ENCODE data around the gene RGPD3. TPM values are rescaled to one million over a fixed set of nuclear protein-coding genes. Genes with fewer than 3 reads are reported as not detected.
A peak's percentile ranks its signal among the peaks of the same experiment; 100 is the strongest.
"Not testable (repeated sequence)": the region's sequence is repeated elsewhere in the genome, so short reads cannot be mapped to it uniquely, and the experiment has no call there.

RGPD3 gene
- not detected for total RNA-seq
- long read RNA-seq = 0 reads

- intact Hi-C loops (cut with micrococcal nuclease); H3K27ac ChIP-seq (replicated peaks); H3K4me3 ChIP-seq; DNase-seq; H3K4me1 ChIP-seq; H3K27me3 ChIP-seq (ENCODE audit: low read depth); H3K36me3 ChIP-seq; H3K9me3 ChIP-seq (replicated peaks): not testable (repeated sequence)
Measured at GRCh38 chr2:106468107-106468506, at the start of gene RGPD3. Gene RGPD3, minus strand, starts transcription at chr2:106468413. Its CDS starts 125 bp downstream, at chr2:106468288.

- H3K27ac ChIP-seq (replicated peaks) = no peak overlapping the region
- no peaks in the 10 kb centered on the region for H3K36me3 ChIP-seq
- H3K27me3 ChIP-seq (ENCODE audit: low read depth) = no peaks in the 10 kb centered on the region
- H3K4me1 ChIP-seq = no peaks in the 10 kb centered on the region
- no peak for DNase-seq
- no peaks in the 10 kb centered on the region for H3K9me3 ChIP-seq (replicated peaks)
- no peak for TF ChIP-seq CTCF (IDR thresholded peaks at IDR 0.05; ENCODE audit: borderline replicate concordance)
- intact Hi-C loops (cut with micrococcal nuclease) = no loop called here
- H3K4me3 ChIP-seq = no peak overlapping the region
Measured at GRCh38 chr2:106517329-106517728, 49.1 kb upstream of the RGPD3 start.

- Histone ChIP-seq H3K4me1 (no peaks in the 10 kb centered on the region), H3K27ac (replicated peaks) (no peak overlapping the region)
- no peak for TF ChIP-seq CTCF (IDR thresholded peaks at IDR 0.05; ENCODE audit: borderline replicate concordance)
Measured at GRCh38 chr2:106516864-106517263, 48.7 kb upstream of the RGPD3 start.

GRCh38 chr2:106516436-106516835 is 48.2 kb upstream of the RGPD3 start:
- no peaks in the 10 kb centered on the region for H3K36me3 ChIP-seq
- H3K4me3 ChIP-seq = no peak overlapping the region
- no peaks in the 10 kb centered on the region for H3K4me1 ChIP-seq
- no peaks in the 10 kb centered on the region for H3K27me3 ChIP-seq (ENCODE audit: low read depth)
- no peak overlapping the region for H3K27ac ChIP-seq (replicated peaks)
- DNase-seq = no peak
- intact Hi-C loops (cut with micrococcal nuclease) = no loop called here
- no peaks in the 10 kb centered on the region for H3K9me3 ChIP-seq (replicated peaks)
- TF ChIP-seq CTCF (IDR thresholded peaks at IDR 0.05; ENCODE audit: borderline replicate concordance) = no peak

More at GRCh38 chr2:106516864-106517263, 48.7 kb upstream of the RGPD3 start:
- H3K27me3 ChIP-seq (ENCODE audit: low read depth) = no peaks in the 10 kb centered on the region
- H3K9me3 ChIP-seq (replicated peaks) = no peaks in the 10 kb centered on the region
- no peak overlapping the region for H3K4me3 ChIP-seq
- intact Hi-C loops (cut with micrococcal nuclease) = no loop called here
- no peaks in the 10 kb centered on the region for H3K36me3 ChIP-seq
- no peak for DNase-seq

GRCh38 chr2:106514827-106515226 is 46.6 kb upstream of the RGPD3 start:
- H3K27me3 ChIP-seq (ENCODE audit: low read depth); DNase-seq; H3K9me3 ChIP-seq (replicated peaks); intact Hi-C loops (cut with micrococcal nuclease); H3K4me3 ChIP-seq; H3K4me1 ChIP-seq; H3K36me3 ChIP-seq; H3K27ac ChIP-seq (replicated peaks): not testable (repeated sequence)

GRCh38 chr2:106513391-106513790 is 45.2 kb upstream of the RGPD3 start:
- DNase-seq; H3K4me1 ChIP-seq; H3K36me3 ChIP-seq; H3K27ac ChIP-seq (replicated peaks); intact Hi-C loops (cut with micrococcal nuclease); H3K9me3 ChIP-seq (replicated peaks); H3K27me3 ChIP-seq (ENCODE audit: low read depth); H3K4me3 ChIP-seq: not testable (repeated sequence)

- H3K27me3 ChIP-seq (ENCODE audit: low read depth); H3K9me3 ChIP-seq (replicated peaks); intact Hi-C loops (cut with micrococcal nuclease); DNase-seq; H3K4me1 ChIP-seq; H3K4me3 ChIP-seq; H3K36me3 ChIP-seq: not testable (repeated sequence)
- H3K27ac ChIP-seq (replicated peaks) = peak overlapping the region; percentile 50
Measured at GRCh38 chr2:106511934-106512333, 43.7 kb upstream of the RGPD3 start.

- peak overlapping the region; percentile 50 for H3K27ac ChIP-seq (replicated peaks)
- DNase-seq = peak; percentile 43
- H3K27me3 ChIP-seq (ENCODE audit: low read depth); intact Hi-C loops (cut with micrococcal nuclease); H3K4me3 ChIP-seq; H3K4me1 ChIP-seq; H3K9me3 ChIP-seq (replicated peaks); H3K36me3 ChIP-seq: not testable (repeated sequence)
Measured at GRCh38 chr2:106511476-106511901, 43.3 kb upstream of the RGPD3 start.

- intact Hi-C loops (cut with micrococcal nuclease); H3K27me3 ChIP-seq (ENCODE audit: low read depth); H3K4me1 ChIP-seq; DNase-seq; H3K36me3 ChIP-seq; H3K9me3 ChIP-seq (replicated peaks); H3K27ac ChIP-seq (replicated peaks); H3K4me3 ChIP-seq: not testable (repeated sequence)
Measured at GRCh38 chr2:106510791-106511190, 42.6 kb upstream of the RGPD3 start.

- H3K27ac ChIP-seq (replicated peaks); intact Hi-C loops (cut with micrococcal nuclease); H3K4me3 ChIP-seq; H3K27me3 ChIP-seq (ENCODE audit: low read depth); DNase-seq; H3K9me3 ChIP-seq (replicated peaks); H3K36me3 ChIP-seq; H3K4me1 ChIP-seq: not testable (repeated sequence)
Measured at GRCh38 chr2:106509374-106509770, 41.2 kb upstream of the RGPD3 start.

GRCh38 chr2:106508660-106509373 is 40.6 kb upstream of the RGPD3 start:
- H3K36me3 ChIP-seq; H3K4me3 ChIP-seq; H3K27me3 ChIP-seq (ENCODE audit: low read depth); H3K9me3 ChIP-seq (replicated peaks); H3K27ac ChIP-seq (replicated peaks); DNase-seq; H3K4me1 ChIP-seq; intact Hi-C loops (cut with micrococcal nuclease): not testable (repeated sequence)
